Suprapubic skin (tissue), 3 donors: ENCODE data around the gene ADGRA1.
"Not testable (repeated sequence)": the region's sequence is repeated elsewhere in the genome, so short reads cannot be mapped to it uniquely, and the experiment has no call there.

ENCODE experiments used
- POLR2A ChIP-seq, 2 donors: fragments of 450-650 bp; IDR thresholded peaks; one replicate each; pipeline ENCODE4 v1.6.1; 2017; ENCODE audit warnings: antibody characterized with exemption in 2 of 2, mild to moderate bottlenecking in 2 of 2, moderate library complexity in 2 of 2
- TF ChIP-seq, protein P1 (sequence below), 2 donors: fragments of 200-600 bp in 1 of 2; fragments of 450-650 bp in 1 of 2; sonication (generic) in 1 of 2; IDR thresholded peaks; one replicate each; pipeline ENCODE4 v1.5.1; 2016 to 2019; ENCODE audit warnings: antibody characterized with exemption in 2 of 2, mild to moderate bottlenecking in 1 of 2, moderate library complexity in 1 of 2

DNA sequence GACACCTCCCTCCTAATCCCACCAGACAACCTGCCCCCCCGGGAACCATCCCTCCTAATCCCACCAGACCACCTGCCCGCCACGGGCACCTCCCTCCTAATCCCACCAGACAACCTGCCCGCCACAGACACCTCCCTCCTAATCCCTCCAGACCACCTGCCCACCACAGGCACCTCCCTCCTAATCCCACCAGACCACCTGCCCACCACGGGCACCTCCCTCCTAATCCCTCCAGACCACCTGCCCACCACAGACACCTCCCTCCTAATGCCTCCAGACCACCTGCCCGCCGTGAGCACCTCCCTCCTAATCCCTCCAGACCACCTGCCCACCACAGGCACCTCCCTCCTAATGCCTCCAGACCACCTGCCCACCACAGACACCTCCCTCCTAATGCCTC, 23.9 kb downstream of the ADGRA1 start:
- TF ChIP-seq POLR2A (IDR thresholded peaks at IDR 0.05), result not testable (repeated sequence)
- TF ChIP-seq, protein P1, sequence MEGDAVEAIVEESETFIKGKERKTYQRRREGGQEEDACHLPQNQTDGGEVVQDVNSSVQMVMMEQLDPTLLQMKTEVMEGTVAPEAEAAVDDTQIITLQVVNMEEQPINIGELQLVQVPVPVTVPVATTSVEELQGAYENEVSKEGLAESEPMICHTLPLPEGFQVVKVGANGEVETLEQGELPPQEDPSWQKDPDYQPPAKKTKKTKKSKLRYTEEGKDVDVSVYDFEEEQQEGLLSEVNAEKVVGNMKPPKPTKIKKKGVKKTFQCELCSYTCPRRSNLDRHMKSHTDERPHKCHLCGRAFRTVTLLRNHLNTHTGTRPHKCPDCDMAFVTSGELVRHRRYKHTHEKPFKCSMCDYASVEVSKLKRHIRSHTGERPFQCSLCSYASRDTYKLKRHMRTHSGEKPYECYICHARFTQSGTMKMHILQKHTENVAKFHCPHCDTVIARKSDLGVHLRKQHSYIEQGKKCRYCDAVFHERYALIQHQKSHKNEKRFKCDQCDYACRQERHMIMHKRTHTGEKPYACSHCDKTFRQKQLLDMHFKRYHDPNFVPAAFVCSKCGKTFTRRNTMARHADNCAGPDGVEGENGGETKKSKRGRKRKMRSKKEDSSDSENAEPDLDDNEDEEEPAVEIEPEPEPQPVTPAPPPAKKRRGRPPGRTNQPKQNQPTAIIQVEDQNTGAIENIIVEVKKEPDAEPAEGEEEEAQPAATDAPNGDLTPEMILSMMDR (IDR thresholded peaks at IDR 0.05), result not testable (repeated sequence)
